Neural cell (in vitro differentiated cells): ENCODE results near the gene SHF. TPM values are rescaled to one million over a fixed set of nuclear protein-coding genes. Genes with fewer than 3 reads are reported as not detected.

Source experiments
- H2AFZ ChIP-seq: fragments of 200-600, 300-800 bp; sonication (generic), shearing (Covaris generic); 2 replicates; pipeline ENCODE4 v1.6.0; 2014; ENCODE audit warnings: low read depth, mild to moderate bottlenecking, antibody characterized with exemption, low read length, moderate library complexity
- H3F3A ChIP-seq: fragments of 200-600 bp; shearing (Covaris generic); 2 replicates; pipeline ENCODE4 v1.6.1; 2016; ENCODE audit warnings: mild to moderate bottlenecking, moderate library complexity, mixed read lengths, antibody characterized with exemption, low read length; ENCODE audit not compliant: insufficient read depth, poor library complexity, severe bottlenecking
- H3K27ac ChIP-seq: fragments of 200-600, 300-800 bp; sonication (generic), shearing (Covaris generic); 2 replicates; pipeline ENCODE4 v1.5.1; 2014; ENCODE audit warnings: mild to moderate bottlenecking, low read length, moderate library complexity
- H3K27me3 ChIP-seq: fragments of 300-800, 200-600 bp; sonication (generic), shearing (Covaris generic); 2 replicates; pipeline ENCODE4 v1.6.0; 2014; ENCODE audit warnings: mild to moderate bottlenecking, low read depth, low read length, moderate library complexity; ENCODE audit not compliant: insufficient read depth
- H3K36me3 ChIP-seq: fragments of 300-800, 200-600 bp; sonication (generic), shearing (Covaris generic); 2 replicates; pipeline ENCODE4 v1.5.1; 2014; ENCODE audit warnings: mild to moderate bottlenecking, antibody characterized with exemption, low read length, moderate library complexity; ENCODE audit not compliant: insufficient read depth
- H3K4me2 ChIP-seq: fragments of 300-800, 200-600 bp; sonication (generic), shearing (Covaris generic); 2 replicates; pipeline ENCODE4 v1.6.0; 2014; ENCODE audit warnings: mild to moderate bottlenecking, low read length
- H3K4me3 ChIP-seq: fragments of 300-800, 200-600 bp; sonication (generic), shearing (Covaris generic); 2 replicates; pipeline ENCODE4 v1.5.1; 2014; ENCODE audit warnings: mild to moderate bottlenecking, low read length, moderate library complexity
- H3K79me2 ChIP-seq: fragments of 200-600 bp; shearing (Covaris generic); replicated peaks from 2 replicates; pipeline ENCODE4 v1.6.0; 2014; ENCODE audit warnings: mild to moderate bottlenecking, low read length, moderate library complexity; ENCODE audit not compliant: insufficient read depth
- H3K9ac ChIP-seq: fragments of 300-800, 200-600 bp; sonication (generic), shearing (Covaris generic); 2 replicates; pipeline ENCODE4 v1.6.1; 2016; ENCODE audit warnings: mild to moderate bottlenecking, low read length, mixed read lengths
- H3K9me2 ChIP-seq: fragments of 200-600 bp; shearing (Covaris generic); 2 replicates; pipeline ENCODE4 v1.6.1; 2016; ENCODE audit warnings: mild to moderate bottlenecking, low read length, mixed read lengths; ENCODE audit not compliant: insufficient read depth
- H3K9me3 ChIP-seq: fragments of 200-600, 300-800 bp; sonication (generic), shearing (Covaris generic); 2 replicates; pipeline ENCODE4 v1.6.1; 2016; ENCODE audit warnings: mild to moderate bottlenecking, mixed run types, low read length, moderate library complexity, mixed read lengths
- H4K20me1 ChIP-seq: fragments of 200-600 bp; shearing (Covaris generic); 2 replicates; pipeline ENCODE4 v1.6.1; 2016; ENCODE audit warnings: mild to moderate bottlenecking, mixed run types; ENCODE audit not compliant: insufficient read depth
- CTCF ChIP-seq: fragments of 450-650 bp; IDR thresholded peaks from 2 replicates; pipeline ENCODE4 v1.5.1; 2014; ENCODE audit warnings: antibody characterized with exemption, mild to moderate bottlenecking, moderate library complexity; ENCODE audit not compliant: poor library complexity, severe bottlenecking
- EP300 ChIP-seq: fragments of 450-650 bp; conservative IDR thresholded peaks from 2 replicates; pipeline ENCODE4 v1.6.1; 2014; ENCODE audit warnings: antibody characterized with exemption, mild to moderate bottlenecking, moderate library complexity; ENCODE audit not compliant: poor library complexity, severe bottlenecking
- EZH2 ChIP-seq: fragments of 200-600, 300-800 bp; shearing (Covaris generic), sonication (generic); IDR thresholded peaks from 2 replicates; pipeline ENCODE4 v1.6.1; 2014; ENCODE audit warnings: antibody characterized with exemption, low read length, borderline replicate concordance, mild to moderate bottlenecking; ENCODE audit not compliant: insufficient read depth, poor library complexity, severe bottlenecking
- MXI1 ChIP-seq: fragments of 450-650 bp; conservative IDR thresholded peaks from 2 replicates; pipeline ENCODE4 v1.6.1; 2014; ENCODE audit warnings: antibody characterized with exemption, mild to moderate bottlenecking; ENCODE audit not compliant: poor library complexity, severe bottlenecking
- POLR2AphosphoS5 ChIP-seq: IDR thresholded peaks from 2 replicates; pipeline ENCODE4 v1.6.1; 2012
- RAD21 ChIP-seq: fragments of 450-650 bp; conservative IDR thresholded peaks from 2 replicates; pipeline ENCODE4 v1.6.1; 2014; ENCODE audit warnings: antibody characterized with exemption, mild to moderate bottlenecking, moderate library complexity
- REST ChIP-seq: IDR thresholded peaks from 2 replicates; pipeline ENCODE4 v1.6.1; 2012; ENCODE audit warnings: borderline replicate concordance
- SMC3 ChIP-seq: fragments of 450-650 bp; conservative IDR thresholded peaks from 2 replicates; pipeline ENCODE4 v1.6.1; 2014; ENCODE audit warnings: antibody characterized with exemption, mild to moderate bottlenecking, moderate library complexity; ENCODE audit not compliant: poor library complexity
- TAF1 ChIP-seq: IDR thresholded peaks from 2 replicates; pipeline ENCODE4 v1.6.1; 2012; ENCODE audit warnings: low read depth
- polyA plus RNA-seq: library from polyadenylated mRNA; depleted of rRNA; stranded (reverse); fragments of >200 nt; gene quantifications from 2 replicates; pipeline ENCODE4 v1.2.3, GENCODE V29; 2014

Gene SHF
- polyA plus RNA-seq, 1 donor from 2014 or later = 41.5 TPM

- H3K9me3 ChIP-seq = no peaks in the 10 kb centered on the region
- H3K27ac ChIP-seq = no peak overlapping the region
- no peak overlapping the region for H3K4me3 ChIP-seq
- no peak overlapping the region for H3K4me2 ChIP-seq
- no peaks in the 10 kb centered on the region for H3K9me2 ChIP-seq
- H3K9ac ChIP-seq = no peak overlapping the region
- TF ChIP-seq EZH2 = no peak
- TF ChIP-seq SMC3 = no peak
- TF ChIP-seq CTCF = no peak
- TF ChIP-seq RAD21 = no peak
- no peak for TF ChIP-seq POLR2AphosphoS5
- no peak for TF ChIP-seq EP300
- TF ChIP-seq REST = no peak
- TF ChIP-seq MXI1 = no peak
- no peak for TF ChIP-seq TAF1
- H3K27me3 ChIP-seq = no peaks in the 10 kb centered on the region
- no peaks in the 10 kb centered on the region for H4K20me1 ChIP-seq
- no peaks in the 10 kb centered on the region for H3F3A ChIP-seq
- H3K79me2 ChIP-seq = peaks cover 59% of the 10 kb centered on the region
- no peaks in the 10 kb centered on the region for H3K36me3 ChIP-seq
- H2AFZ ChIP-seq = no peak overlapping the region
Observed at GRCh38 chr15:45180201-45180600, 7.6 kb downstream of the SHF start.

GRCh38 chr15:45179221-45179985 lies 8.4 kb downstream of the SHF start:
- Histone ChIP-seq H3K9me2 (no peaks in the 10 kb centered on the region), H3K4me3 (no peak overlapping the region), H2AFZ (no peak overlapping the region), H3F3A (no peaks in the 10 kb centered on the region), H3K9ac (no peak overlapping the region), H3K79me2 (peaks cover 51% of the 10 kb centered on the region), H3K4me2 (no peak overlapping the region), H3K27me3 (no peaks in the 10 kb centered on the region), H3K9me3 (no peaks in the 10 kb centered on the region), H4K20me1 (no peaks in the 10 kb centered on the region), H3K27ac (no peak overlapping the region), H3K36me3 (no peaks in the 10 kb centered on the region)
- TF ChIP-seq RAD21 (no peak), EZH2 (no peak), POLR2AphosphoS5 (no peak), CTCF (no peak), TAF1 (no peak), SMC3 (no peak), EP300 (no peak), MXI1 (no peak), REST (no peak)
